Keratinocyte (primary cell): Measurements from ENCODE around the gene RAD9A. TPM values are rescaled to one million over a fixed set of nuclear protein-coding genes. Genes with fewer than 3 reads are reported as not detected.

Experiments
- DNase-seq: peaks from one replicate; pipeline ENCODE4 v3.0.0-alpha.2; 2011; ENCODE audit warnings: low read depth, missing footprints, low spot score
- FAIRE-seq: peaks from 2 replicates; lab custom pipeline; 2011; peaks lifted over from hg19 to GRCh38; lab: Jason Lieb, UNC
- H2AFZ ChIP-seq: 2 replicates; pipeline ENCODE4 v1.6.0; 2012; ENCODE audit warnings: low read length, control low read depth, inconsistent platforms; ENCODE audit not compliant: control insufficient read depth
- H3K27ac ChIP-seq: 2 replicates; pipeline ENCODE4 v1.5.1; 2011; ENCODE audit warnings: low read length; ENCODE audit not compliant: control insufficient read depth, insufficient read depth
- H3K27me3 ChIP-seq: 3 replicates; pipeline ENCODE4 v1.6.0; 2011; ENCODE audit warnings: low read length; ENCODE audit not compliant: control insufficient read depth, insufficient read depth; ENCODE audit errors: extremely low read depth
- H3K36me3 ChIP-seq, 2 experiments: 2 replicates in 1 of 2; 3 replicates in 1 of 2; pipeline ENCODE4 v1.5.1; 2011; ENCODE audit warnings: low read length in 2 of 2, mild to moderate bottlenecking in 1 of 2; ENCODE audit not compliant: control insufficient read depth in 2 of 2, insufficient read depth in 2 of 2; ENCODE audit errors: extremely low read depth in 1 of 2
- H3K4me1 ChIP-seq: 3 replicates; pipeline ENCODE4 v1.5.1; 2011; ENCODE audit warnings: low read length; ENCODE audit not compliant: control insufficient read depth, insufficient read depth; ENCODE audit errors: extremely low read depth
- H3K4me2 ChIP-seq: 3 replicates; pipeline ENCODE4 v1.6.0; 2011; ENCODE audit warnings: low read depth, low read length; ENCODE audit not compliant: control insufficient read depth, insufficient read depth; ENCODE audit errors: extremely low read depth
- H3K4me3 ChIP-seq, 3 experiments: fragments of 200-600 bp in 1 of 3; sonication (generic) in 1 of 3; 2 replicates in 2 of 3; 3 replicates in 1 of 3; pipeline ENCODE4 v1.5.1; 2011 to 2016; ENCODE audit warnings: low read length in 3 of 3, mild to moderate bottlenecking in 3 of 3, control low read depth in 2 of 3, inconsistent platforms in 1 of 3, low read depth in 1 of 3, mixed read lengths in 1 of 3, mixed run types in 1 of 3, moderate library complexity in 1 of 3; ENCODE audit not compliant: control insufficient read depth in 2 of 3, insufficient read depth in 2 of 3; ENCODE audit errors: extremely low read depth in 1 of 3
- H3K79me2 ChIP-seq: 2 replicates; pipeline ENCODE4 v1.6.0; 2012; ENCODE audit warnings: low read length; ENCODE audit not compliant: control insufficient read depth, insufficient read depth
- H3K9ac ChIP-seq: 3 replicates; pipeline ENCODE4 v1.6.0; 2011; ENCODE audit warnings: low read length; ENCODE audit not compliant: control insufficient read depth, insufficient read depth; ENCODE audit errors: extremely low read depth
- H3K9me1 ChIP-seq: 3 replicates; pipeline ENCODE4 v1.6.0; 2011; ENCODE audit warnings: low read length; ENCODE audit not compliant: control insufficient read depth, insufficient read depth; ENCODE audit errors: extremely low read depth
- H3K9me3 ChIP-seq: 2 replicates; pipeline ENCODE4 v1.5.1; 2012; ENCODE audit warnings: low read depth, low read length; ENCODE audit not compliant: control insufficient read depth
- H4K20me1 ChIP-seq: 3 replicates; pipeline ENCODE4 v1.6.0; 2011; ENCODE audit warnings: low read length; ENCODE audit not compliant: control insufficient read depth, insufficient read depth; ENCODE audit errors: extremely low read depth
- EZH2 ChIP-seq: IDR thresholded peaks from one replicate; pipeline ENCODE4 v1.6.1; 2012; ENCODE audit warnings: inconsistent platforms, mild to moderate bottlenecking, low read length, moderate library complexity
- dilution Hi-C: fragments of 300-500 bp; cut with MboI; formaldehyde crosslinking; loops from one replicate; pipeline ENCODE4 v1.7.0; 2020; ENCODE audit warnings: low sequenced_read_pairs; ENCODE audit not compliant: extremely low pct_ligation_motif_present
- polyA plus RNA-seq, 5 experiments: library from polyadenylated mRNA; depleted of rRNA in 3 of 5; stranded (reverse) in 3 of 5; stranded (forward) in 1 of 5; unstranded in 1 of 5; fragments of >200 nt; gene quantifications; 1 replicate in 1 of 5; 2 replicates in 3 of 5; 3 replicates in 1 of 5; pipeline versions ENCODE4 v1.2.1 to v1.2.3, GENCODE V29; 2011 to 2012; ENCODE audit warnings: missing spikeins in 2 of 5, low read depth in 1 of 5, low replicate concordance in 1 of 5
- TF ChIP-seq, protein P1 (sequence below), 3 experiments: IDR thresholded peaks in 1 of 3; conservative IDR thresholded peaks in 1 of 3; optimal IDR thresholded peaks in 1 of 3; 2 replicates in 2 of 3; 3 replicates in 1 of 3; pipeline versions ENCODE3 to v1.5.1; 2011; ENCODE audit warnings: low read length in 3 of 3, mild to moderate bottlenecking in 3 of 3, moderate library complexity in 2 of 3, control low read depth in 1 of 3, inconsistent platforms in 1 of 3; ENCODE audit not compliant: insufficient read depth in 2 of 3; ENCODE audit errors: extremely low read depth in 1 of 3

RAD9A gene
- polyA plus RNA-seq, 1 donor (not counting 4 experiments of a cell fraction or from before 2014, with no cell fraction given), result 5.7 TPM

DNA sequence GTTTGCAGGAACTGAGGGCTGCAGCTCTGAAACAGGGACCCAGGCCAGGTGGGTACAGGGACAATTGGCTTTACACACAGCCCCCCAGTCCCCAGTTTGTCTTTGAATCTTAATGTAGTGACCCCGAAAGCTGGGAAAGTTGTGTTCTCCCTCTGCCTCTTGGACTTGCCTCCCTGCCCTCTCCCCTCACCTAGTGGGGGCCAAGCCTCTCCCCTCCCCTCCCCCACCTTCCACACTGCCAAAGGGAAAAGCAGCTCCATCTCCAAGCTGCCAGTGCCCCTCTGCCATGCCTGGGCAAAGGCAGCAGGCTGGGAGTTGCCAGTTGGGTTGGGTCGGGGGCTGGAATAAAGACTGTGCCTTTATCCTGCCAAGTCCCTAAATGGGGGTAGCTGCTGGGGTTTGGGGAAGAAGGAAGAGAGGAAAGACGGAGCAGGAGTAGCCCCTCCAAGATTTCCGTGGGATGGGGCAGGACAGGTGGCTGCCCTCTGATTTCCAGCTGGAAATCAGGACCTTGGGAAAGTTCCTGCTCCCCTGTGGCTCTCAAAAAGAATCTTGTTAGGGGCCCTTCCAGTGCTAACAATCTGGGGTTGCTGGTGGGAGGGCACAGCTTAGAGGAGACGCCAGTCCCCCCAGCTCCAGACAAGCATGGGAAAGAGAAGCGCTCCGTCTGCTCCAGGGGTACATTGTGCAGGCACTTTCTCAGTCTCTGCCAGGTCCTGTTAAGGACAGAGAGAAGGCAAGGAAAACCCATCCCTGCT, 15.5 kb upstream of the RAD9A start:
- H3K4me3 ChIP-seq, result no peak overlapping the region

GRCh38 chr11:67376873-67377808, 14.6 kb upstream of the RAD9A start:
- FAIRE-seq, result no peak
- Histone ChIP-seq H3K9me3 (no peaks in the 10 kb centered on the region), H3K9me1 (no peaks in the 10 kb centered on the region), H2AFZ (no peak overlapping the region), H3K79me2 (no peaks in the 10 kb centered on the region), H3K4me3 (no peak overlapping the region), H3K27me3 (no peaks in the 10 kb centered on the region), H3K36me3 (no peaks in the 10 kb centered on the region), H3K4me1 (peaks cover 42% of the 10 kb centered on the region), H3K9ac (no peak overlapping the region), H4K20me1 (no peaks in the 10 kb centered on the region), H3K27ac (no peak overlapping the region), H3K4me2 (no peak overlapping the region)
- dilution Hi-C loops, result no loop called here
- no peak for TF ChIP-seq EZH2
- TF ChIP-seq, protein P1, sequence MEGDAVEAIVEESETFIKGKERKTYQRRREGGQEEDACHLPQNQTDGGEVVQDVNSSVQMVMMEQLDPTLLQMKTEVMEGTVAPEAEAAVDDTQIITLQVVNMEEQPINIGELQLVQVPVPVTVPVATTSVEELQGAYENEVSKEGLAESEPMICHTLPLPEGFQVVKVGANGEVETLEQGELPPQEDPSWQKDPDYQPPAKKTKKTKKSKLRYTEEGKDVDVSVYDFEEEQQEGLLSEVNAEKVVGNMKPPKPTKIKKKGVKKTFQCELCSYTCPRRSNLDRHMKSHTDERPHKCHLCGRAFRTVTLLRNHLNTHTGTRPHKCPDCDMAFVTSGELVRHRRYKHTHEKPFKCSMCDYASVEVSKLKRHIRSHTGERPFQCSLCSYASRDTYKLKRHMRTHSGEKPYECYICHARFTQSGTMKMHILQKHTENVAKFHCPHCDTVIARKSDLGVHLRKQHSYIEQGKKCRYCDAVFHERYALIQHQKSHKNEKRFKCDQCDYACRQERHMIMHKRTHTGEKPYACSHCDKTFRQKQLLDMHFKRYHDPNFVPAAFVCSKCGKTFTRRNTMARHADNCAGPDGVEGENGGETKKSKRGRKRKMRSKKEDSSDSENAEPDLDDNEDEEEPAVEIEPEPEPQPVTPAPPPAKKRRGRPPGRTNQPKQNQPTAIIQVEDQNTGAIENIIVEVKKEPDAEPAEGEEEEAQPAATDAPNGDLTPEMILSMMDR (optimal IDR thresholded peaks at IDR 0.05 in 1 of 3, IDR thresholded peaks at IDR 0.05 in 1 of 3, conservative IDR thresholded peaks at IDR 0.05 in 1 of 3; ENCODE audit: extremely low read depth in 1 of 3, insufficient read depth in 2 of 3, low read length in 3 of 3), result no peak
- DNase-seq, result no peak

More for the DNA sequence above, 15.5 kb upstream of the RAD9A start:
- DNase-seq, result no peak
- FAIRE-seq, result no peak
- Histone ChIP-seq H3K79me2 (no peaks in the 10 kb centered on the region), H3K4me1 (peaks cover 42% of the 10 kb centered on the region), H3K27ac (no peak overlapping the region), H3K9me3 (no peaks in the 10 kb centered on the region), H2AFZ (no peak overlapping the region), H3K9ac (no peak overlapping the region), H3K4me2 (no peak overlapping the region), H4K20me1 (peaks cover 2% of the 10 kb centered on the region), H3K36me3 (no peaks in the 10 kb centered on the region), H3K9me1 (no peaks in the 10 kb centered on the region), H3K27me3 (no peaks in the 10 kb centered on the region)
- TF ChIP-seq EZH2, result no peak
- TF ChIP-seq, protein P1 (optimal IDR thresholded peaks at IDR 0.05 in 1 of 3, IDR thresholded peaks at IDR 0.05 in 1 of 3, conservative IDR thresholded peaks at IDR 0.05 in 1 of 3; ENCODE audit: extremely low read depth in 1 of 3, insufficient read depth in 2 of 3, low read length in 3 of 3), result no peak
- dilution Hi-C loops, result no loop called here
